Fibroblast of lung (primary cell): ENCODE results near the gene RASGRF2.

Experiments used
- EZH2 ChIP-seq: IDR thresholded peaks from 2 replicates; pipeline ENCODE4 v1.5.1; 2012; ENCODE audit warnings: low read length, control low read depth, mild to moderate bottlenecking; ENCODE audit errors: missing control alignments
- TF ChIP-seq, protein P1 (sequence below), 2 donors: IDR thresholded peaks in 1 of 2; conservative IDR thresholded peaks in 1 of 2; 1 replicate in 1 of 2; 2 replicates in 1 of 2; pipeline ENCODE4 v1.5.1; 2011 to 2012; ENCODE audit warnings: low read length in 2 of 2, control low read depth in 1 of 2, inconsistent platforms in 1 of 2, low read depth in 1 of 2, mild to moderate bottlenecking in 1 of 2

DNA sequence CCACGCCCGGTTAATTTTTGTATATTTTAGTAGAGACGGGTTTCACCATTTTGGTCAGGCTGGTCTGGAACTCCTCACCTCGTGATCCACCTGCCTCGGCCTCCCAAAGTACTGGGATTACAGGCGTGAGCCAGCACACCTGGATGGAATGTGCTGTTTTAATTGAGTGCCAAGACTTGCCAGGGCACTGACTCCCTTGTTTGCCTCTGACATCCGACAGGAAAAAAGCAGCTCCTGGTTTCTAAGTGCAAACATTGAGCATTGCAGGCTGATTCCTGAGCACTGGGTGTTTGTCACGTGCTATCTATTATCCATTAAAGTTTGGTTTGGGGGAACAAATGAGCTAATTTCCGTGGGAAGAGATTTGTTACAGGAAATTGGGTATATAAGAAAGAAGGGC is 202.3 kb downstream of the RASGRF2 start:
- no peak for TF ChIP-seq EZH2
- TF ChIP-seq, protein P1, sequence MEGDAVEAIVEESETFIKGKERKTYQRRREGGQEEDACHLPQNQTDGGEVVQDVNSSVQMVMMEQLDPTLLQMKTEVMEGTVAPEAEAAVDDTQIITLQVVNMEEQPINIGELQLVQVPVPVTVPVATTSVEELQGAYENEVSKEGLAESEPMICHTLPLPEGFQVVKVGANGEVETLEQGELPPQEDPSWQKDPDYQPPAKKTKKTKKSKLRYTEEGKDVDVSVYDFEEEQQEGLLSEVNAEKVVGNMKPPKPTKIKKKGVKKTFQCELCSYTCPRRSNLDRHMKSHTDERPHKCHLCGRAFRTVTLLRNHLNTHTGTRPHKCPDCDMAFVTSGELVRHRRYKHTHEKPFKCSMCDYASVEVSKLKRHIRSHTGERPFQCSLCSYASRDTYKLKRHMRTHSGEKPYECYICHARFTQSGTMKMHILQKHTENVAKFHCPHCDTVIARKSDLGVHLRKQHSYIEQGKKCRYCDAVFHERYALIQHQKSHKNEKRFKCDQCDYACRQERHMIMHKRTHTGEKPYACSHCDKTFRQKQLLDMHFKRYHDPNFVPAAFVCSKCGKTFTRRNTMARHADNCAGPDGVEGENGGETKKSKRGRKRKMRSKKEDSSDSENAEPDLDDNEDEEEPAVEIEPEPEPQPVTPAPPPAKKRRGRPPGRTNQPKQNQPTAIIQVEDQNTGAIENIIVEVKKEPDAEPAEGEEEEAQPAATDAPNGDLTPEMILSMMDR (conservative IDR thresholded peaks at IDR 0.05 in 1 of 2, IDR thresholded peaks at IDR 0.05 in 1 of 2; ENCODE audit: low read depth in 1 of 2, low read length in 2 of 2) = no peak
